Measurements from ENCODE around the gene FBXL17.

FBXL17 gene

DNA sequence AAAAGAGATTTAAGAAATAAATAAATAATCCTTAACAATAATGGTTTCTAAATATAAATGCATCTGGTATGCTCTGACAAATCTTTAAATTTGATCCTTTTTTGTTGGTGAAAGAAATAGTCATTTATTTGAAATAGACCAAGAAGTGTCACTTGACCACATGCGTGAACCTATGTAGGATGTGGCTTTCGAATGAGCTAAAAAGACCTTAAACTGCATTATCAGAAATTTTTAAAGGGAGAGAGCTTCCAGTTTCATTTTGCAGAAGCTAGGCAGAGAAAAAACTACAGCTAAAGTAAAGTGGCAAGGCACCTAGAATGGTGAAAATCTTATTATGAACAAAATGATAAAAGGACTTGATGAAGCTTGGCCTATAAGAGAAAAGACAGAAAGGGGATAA lies 402.0 kb downstream of the FBXL17 start:
- H3K36me3 ChIP-seq (ENCODE audit: insufficient read depth, low read length): no peaks in the 10 kb centered on the region
- TF ChIP-seq EZH2 (IDR thresholded peaks at IDR 0.05; ENCODE audit: borderline replicate concordance, low read depth, low read length, severe bottlenecking) (no peak), CTCF (IDR thresholded peaks at IDR 0.05; ENCODE audit: borderline replicate concordance, extremely low read depth, low read length, poor library complexity, severe bottlenecking) (no peak)
- DNase-seq: no peak
- H3K79me2 ChIP-seq (ENCODE audit: insufficient read depth, low read length): no peaks in the 10 kb centered on the region
- ATAC-seq (ENCODE audit: insufficient read depth, low read depth): peak; percentile 76
- H3K4me1 ChIP-seq (ENCODE audit: insufficient read depth, low read length): peaks cover 37% of the 10 kb centered on the region
- no peak overlapping the region for H3K4me2 ChIP-seq (ENCODE audit: insufficient read depth, low read length)
- no peak overlapping the region for H3K27ac ChIP-seq (ENCODE audit: low read length)
- H4K20me1 ChIP-seq (ENCODE audit: insufficient read depth, low read length): no peaks in the 10 kb centered on the region
- H3K4me3 ChIP-seq (ENCODE audit: low read depth in 1 of 2, low read length in 2 of 2): no peak overlapping the region
- no peaks in the 10 kb centered on the region for H3K9me3 ChIP-seq (ENCODE audit: insufficient read depth, low read length, severe bottlenecking)
- no peak overlapping the region for H2AFZ ChIP-seq (ENCODE audit: low read depth, low read length)
- no peaks in the 10 kb centered on the region for H3K27me3 ChIP-seq (ENCODE audit: insufficient read depth, low read length, poor library complexity)
- H3K9ac ChIP-seq (ENCODE audit: low read depth, low read length): no peak overlapping the region

DNA sequence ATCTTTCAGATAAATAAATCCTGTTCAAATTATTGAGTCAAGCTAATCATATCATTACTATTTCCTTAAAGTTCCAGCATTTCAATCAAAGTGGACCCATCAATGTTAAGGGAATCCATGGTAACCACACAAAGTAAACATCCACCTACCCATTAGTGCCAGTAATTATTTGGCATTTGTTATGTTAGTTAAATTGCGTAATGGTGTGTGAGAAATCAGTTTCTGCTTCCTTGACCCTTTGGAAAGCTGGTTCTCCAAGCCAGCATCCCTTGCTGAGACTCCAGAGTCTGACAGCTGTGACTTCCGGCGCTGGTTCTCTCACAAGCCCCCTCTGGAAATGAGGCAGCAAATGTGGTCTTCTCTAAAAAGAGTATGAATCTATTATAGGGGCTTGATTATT lies 402.6 kb downstream of the FBXL17 start:
- H3K27ac ChIP-seq (ENCODE audit: low read length): no peak overlapping the region
- no peaks in the 10 kb centered on the region for H3K36me3 ChIP-seq (ENCODE audit: insufficient read depth, low read length)
- H4K20me1 ChIP-seq (ENCODE audit: insufficient read depth, low read length): no peaks in the 10 kb centered on the region
- no peaks in the 10 kb centered on the region for H3K27me3 ChIP-seq (ENCODE audit: insufficient read depth, low read length, poor library complexity)
- TF ChIP-seq EZH2 (IDR thresholded peaks at IDR 0.05; ENCODE audit: borderline replicate concordance, low read depth, low read length, severe bottlenecking) (no peak), CTCF (IDR thresholded peaks at IDR 0.05; ENCODE audit: borderline replicate concordance, extremely low read depth, low read length, poor library complexity, severe bottlenecking) (no peak)
- H3K9me3 ChIP-seq (ENCODE audit: insufficient read depth, low read length, severe bottlenecking): no peaks in the 10 kb centered on the region
- no peak for DNase-seq
- no peak overlapping the region for H3K9ac ChIP-seq (ENCODE audit: low read depth, low read length)
- H3K79me2 ChIP-seq (ENCODE audit: insufficient read depth, low read length): no peaks in the 10 kb centered on the region
- peaks cover 31% of the 10 kb centered on the region for H3K4me1 ChIP-seq (ENCODE audit: insufficient read depth, low read length)
- H2AFZ ChIP-seq (ENCODE audit: low read depth, low read length): no peak overlapping the region
- no peak overlapping the region for H3K4me2 ChIP-seq (ENCODE audit: insufficient read depth, low read length)
- no peak overlapping the region for H3K4me3 ChIP-seq (ENCODE audit: low read depth in 1 of 2, low read length in 2 of 2)
- ATAC-seq (ENCODE audit: insufficient read depth, low read depth): no peak

GRCh38 chr5:107977550-107978071 lies 404.3 kb downstream of the FBXL17 start:
- H3K36me3 ChIP-seq (ENCODE audit: insufficient read depth, low read length): no peaks in the 10 kb centered on the region
- H3K79me2 ChIP-seq (ENCODE audit: insufficient read depth, low read length): no peaks in the 10 kb centered on the region
- H3K4me2 ChIP-seq (ENCODE audit: insufficient read depth, low read length): no peak overlapping the region
- no peaks in the 10 kb centered on the region for H4K20me1 ChIP-seq (ENCODE audit: insufficient read depth, low read length)
- peaks cover 28% of the 10 kb centered on the region for H3K4me1 ChIP-seq (ENCODE audit: insufficient read depth, low read length)
- no peak for DNase-seq
- TF ChIP-seq CTCF (IDR thresholded peaks at IDR 0.05; ENCODE audit: borderline replicate concordance, extremely low read depth, low read length, poor library complexity, severe bottlenecking): no peak
- TF ChIP-seq EZH2 (IDR thresholded peaks at IDR 0.05; ENCODE audit: borderline replicate concordance, low read depth, low read length, severe bottlenecking): no peak
- peak; percentile 49; the same call in 2 of the 3 replicates for ATAC-seq (ENCODE audit: insufficient read depth, low read depth)
- H3K9ac ChIP-seq (ENCODE audit: low read depth, low read length): no peak overlapping the region
- H3K9me3 ChIP-seq (ENCODE audit: insufficient read depth, low read length, severe bottlenecking): no peaks in the 10 kb centered on the region
- H3K27ac ChIP-seq (ENCODE audit: low read length): peak overlapping the region; percentile 34; the same call in 1 of the 2 replicates
- no peaks in the 10 kb centered on the region for H3K27me3 ChIP-seq (ENCODE audit: insufficient read depth, low read length, poor library complexity)
- H2AFZ ChIP-seq (ENCODE audit: low read depth, low read length): no peak overlapping the region
- H3K4me3 ChIP-seq (ENCODE audit: low read depth in 1 of 2, low read length in 2 of 2): no peak overlapping the region

DNA sequence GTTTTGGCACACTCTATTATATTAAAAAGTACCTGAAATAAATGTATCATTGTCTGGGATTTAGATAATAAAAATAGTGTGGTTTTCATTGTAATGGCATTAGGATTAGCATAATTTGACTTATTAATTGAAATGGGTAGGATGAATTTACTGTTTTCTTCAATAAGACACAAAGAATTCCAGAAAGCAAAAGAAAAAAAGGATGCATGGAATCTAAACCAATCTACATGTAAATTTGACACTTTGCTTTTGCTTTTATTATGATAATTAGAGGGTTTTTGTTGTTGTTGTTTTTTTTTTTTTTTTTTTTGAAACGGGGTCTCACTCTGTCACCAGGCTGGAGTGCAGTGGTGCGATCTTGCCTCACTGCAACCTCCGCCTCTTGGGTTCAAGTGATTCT lies 406.3 kb downstream of the FBXL17 start:
- H3K4me3 ChIP-seq (ENCODE audit: low read depth in 1 of 2, low read length in 2 of 2): no peak overlapping the region

More for the DNA sequence above, 406.3 kb downstream of the FBXL17 start:
- peaks cover 28% of the 10 kb centered on the region for H3K4me1 ChIP-seq (ENCODE audit: insufficient read depth, low read length)
- DNase-seq: no peak
- H3K36me3 ChIP-seq (ENCODE audit: insufficient read depth, low read length): no peaks in the 10 kb centered on the region
- H3K9me3 ChIP-seq (ENCODE audit: insufficient read depth, low read length, severe bottlenecking): no peaks in the 10 kb centered on the region
- H4K20me1 ChIP-seq (ENCODE audit: insufficient read depth, low read length): no peaks in the 10 kb centered on the region
- no peaks in the 10 kb centered on the region for H3K79me2 ChIP-seq (ENCODE audit: insufficient read depth, low read length)
- H3K4me2 ChIP-seq (ENCODE audit: insufficient read depth, low read length): no peak overlapping the region
- H3K9ac ChIP-seq (ENCODE audit: low read depth, low read length): no peak overlapping the region
- no peak overlapping the region for H2AFZ ChIP-seq (ENCODE audit: low read depth, low read length)
- H3K27ac ChIP-seq (ENCODE audit: low read length): no peak overlapping the region
- no peak for ATAC-seq (ENCODE audit: insufficient read depth, low read depth)
- no peaks in the 10 kb centered on the region for H3K27me3 ChIP-seq (ENCODE audit: insufficient read depth, low read length, poor library complexity)
- no peak for TF ChIP-seq EZH2 (IDR thresholded peaks at IDR 0.05; ENCODE audit: borderline replicate concordance, low read depth, low read length, severe bottlenecking)
- no peak for TF ChIP-seq CTCF (IDR thresholded peaks at IDR 0.05; ENCODE audit: borderline replicate concordance, extremely low read depth, low read length, poor library complexity, severe bottlenecking)

Measured in DND-41 (cell line).